MV-4-11 (cell line): ENCODE results near the gene CYP27C1.
"Not testable (repeated sequence)": the region's sequence is repeated elsewhere in the genome, so short reads cannot be mapped to it uniquely, and the experiment has no call there.

Source experiments
- DNase-seq: peaks from one replicate; lab custom pipeline; 2025; lab: John Stamatoyannopoulos, UW

The CYP27C1 gene

DNA sequence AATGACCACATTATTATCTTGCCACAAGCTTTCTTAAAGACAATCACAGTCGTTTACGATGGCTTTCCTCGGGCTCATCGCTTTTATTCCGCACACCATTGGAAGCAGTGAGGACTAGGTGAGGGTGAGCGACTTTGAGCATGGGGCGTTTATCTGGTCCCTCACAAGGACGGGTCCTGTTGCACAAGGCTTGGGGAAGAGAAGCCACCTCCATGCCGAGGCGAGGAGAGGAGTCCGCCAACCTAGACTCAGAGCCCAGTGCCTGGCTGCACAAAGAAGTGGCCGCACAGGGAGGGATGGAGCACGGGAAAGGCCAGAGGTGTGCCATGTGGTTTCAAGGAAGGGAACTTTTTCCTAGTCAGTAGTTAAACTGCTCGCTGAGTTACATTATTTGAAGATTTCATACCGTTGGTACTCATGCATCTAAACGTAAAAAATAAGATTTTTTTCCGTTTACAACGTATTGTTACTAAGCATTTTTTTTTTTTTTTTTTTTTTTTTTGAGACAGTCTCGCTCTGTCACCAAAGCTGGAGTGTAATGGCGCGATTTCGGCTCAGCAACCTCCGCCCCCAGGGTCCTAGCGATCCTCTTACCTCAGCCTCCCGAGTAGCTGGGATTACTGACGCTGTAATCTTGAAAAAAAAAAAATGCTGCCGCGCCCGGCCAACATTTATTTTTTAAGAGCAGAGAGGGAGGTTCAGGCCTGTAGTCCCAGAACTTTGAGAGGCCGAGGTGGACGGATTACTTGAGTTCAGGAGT is 849 bp upstream of the CYP27C1 start:
- DNase-seq: no peak

- no peak for DNase-seq
Observed at GRCh38 chr2:127219171-127220070, 678 bp downstream of the CYP27C1 start.

GRCh38 chr2:127218812-127219170 is 1.3 kb downstream of the CYP27C1 start:
- DNase-seq: no peak

DNA sequence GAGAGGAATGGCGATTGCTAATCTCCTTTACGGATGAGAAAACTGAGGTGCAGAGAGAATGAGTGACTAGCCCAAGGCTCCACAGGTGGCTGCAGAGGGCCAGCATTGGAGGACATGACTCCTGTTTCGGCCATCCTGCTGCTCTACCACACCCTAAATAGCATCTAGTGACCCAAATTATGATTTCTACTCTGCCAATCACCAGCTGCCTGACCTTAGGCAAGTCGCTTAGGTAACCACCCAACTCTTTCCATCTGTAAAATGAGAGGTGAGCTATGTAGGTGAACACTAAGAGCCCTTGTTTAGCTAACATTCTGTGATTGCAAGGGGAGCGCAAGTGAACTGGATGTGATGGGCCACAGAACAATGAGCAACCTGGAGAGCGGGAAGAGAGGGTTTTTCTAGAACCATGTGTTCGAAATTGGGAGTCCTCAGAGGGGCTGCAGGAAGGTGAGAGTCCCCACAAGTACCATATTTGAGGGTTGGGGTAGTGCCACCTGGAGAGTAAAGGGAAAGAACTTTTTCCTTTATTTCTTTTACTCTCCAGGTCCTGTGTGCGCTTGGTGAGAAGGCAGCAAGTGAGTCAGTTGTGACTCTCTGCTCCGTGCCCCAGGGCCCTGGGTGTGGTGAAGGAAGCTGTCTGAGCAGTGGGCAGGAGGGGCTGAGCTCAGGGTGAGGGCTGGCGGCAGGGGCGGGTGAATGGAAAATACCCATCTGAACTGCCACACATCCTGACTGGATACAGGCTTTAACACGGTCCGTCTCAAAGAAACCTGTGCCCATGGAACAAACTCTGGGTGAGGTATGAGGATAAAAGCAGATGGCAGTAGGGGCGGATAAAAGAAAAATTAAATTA is 2.4 kb downstream of the CYP27C1 start:
- DNase-seq: no peak

DNA sequence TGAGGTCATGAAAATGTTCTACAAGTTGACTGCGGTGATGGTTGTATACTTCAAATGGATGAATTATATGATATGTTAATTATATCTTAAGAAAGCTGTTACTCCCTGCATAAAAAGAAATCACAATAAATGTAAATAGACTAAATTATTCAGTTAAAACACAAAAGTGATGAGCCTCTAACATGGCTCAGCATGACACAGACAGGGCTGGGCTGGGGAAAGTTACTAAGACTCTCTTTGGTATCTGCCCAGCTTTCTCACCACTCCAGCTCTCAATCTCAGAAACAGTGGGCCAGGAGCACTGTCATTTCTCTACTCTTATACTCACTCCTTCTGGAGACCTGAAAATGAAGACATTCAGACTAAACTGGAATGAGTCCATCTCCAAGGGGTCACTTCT is 3.5 kb downstream of the CYP27C1 start:
- DNase-seq: no peak

DNA sequence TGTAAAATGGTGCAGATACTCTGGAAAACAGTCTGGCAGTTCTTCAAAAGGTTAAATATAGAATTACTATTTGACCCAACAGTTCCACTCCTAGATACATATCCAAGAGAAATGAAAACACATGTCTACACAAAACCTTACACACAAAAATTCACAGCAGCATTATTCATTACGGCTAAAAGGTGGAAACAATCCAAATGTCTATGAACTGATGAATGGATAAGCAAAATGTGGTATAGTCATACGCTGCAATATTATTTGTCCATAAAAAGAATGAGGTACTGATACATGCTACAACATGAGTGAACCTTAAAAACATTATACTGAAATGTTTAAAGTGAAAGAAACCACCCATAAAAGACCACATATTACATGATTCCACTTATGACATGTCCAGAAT is 4.0 kb downstream of the CYP27C1 start:
- no peak for DNase-seq

GRCh38 chr2:127214201-127214600 is 5.9 kb downstream of the CYP27C1 start:
- not testable (repeated sequence) for DNase-seq

GRCh38 chr2:127208313-127208712 is 11.8 kb downstream of the CYP27C1 start:
- no peak for DNase-seq

DNA sequence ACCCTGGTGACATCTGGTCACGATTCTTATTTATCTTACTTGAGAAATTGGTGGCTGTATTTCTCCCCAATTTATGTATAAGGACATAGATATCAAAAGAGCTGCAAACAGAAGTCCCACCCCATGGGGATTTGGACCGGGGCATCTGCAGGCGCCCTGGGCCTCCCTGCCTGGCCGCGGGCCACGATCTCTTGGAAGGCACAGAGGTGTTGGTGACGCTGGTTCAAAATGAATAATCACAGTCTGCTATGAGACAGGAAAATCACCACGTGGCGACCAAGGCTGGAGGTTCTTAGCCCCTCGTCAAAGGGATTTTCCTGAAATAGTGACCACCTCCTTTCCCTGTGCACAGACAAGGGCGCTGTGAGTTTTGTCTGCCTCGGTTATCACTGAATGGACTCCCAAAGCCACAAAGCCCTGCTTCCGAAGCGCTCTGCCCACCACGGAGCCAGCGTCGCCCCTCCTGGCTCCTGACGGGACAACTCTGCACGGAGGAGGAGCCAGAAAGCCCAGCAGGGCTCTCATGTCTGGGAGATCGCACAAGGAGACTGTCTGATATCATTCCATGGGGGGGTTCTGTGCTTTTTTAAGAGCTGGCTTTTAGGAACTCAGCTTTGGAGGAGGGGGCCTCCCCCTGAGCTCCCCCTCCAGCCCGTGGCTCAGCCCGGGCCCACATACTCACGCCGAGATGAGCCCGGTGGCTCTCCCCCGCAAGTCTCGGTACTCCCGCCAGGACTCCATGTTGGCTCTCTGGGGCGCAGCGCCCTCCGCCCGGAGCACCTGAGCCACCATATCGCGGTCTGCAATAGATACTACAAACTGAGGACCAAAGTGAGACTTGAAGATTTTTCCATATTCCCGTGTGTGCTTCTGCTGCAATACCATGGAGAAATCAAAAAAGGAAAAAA is 14.6 kb downstream of the CYP27C1 start:
- DNase-seq: no peak

- no peak for DNase-seq
Observed at GRCh38 chr2:127201452-127201851, 18.6 kb downstream of the CYP27C1 start.

- no peak for DNase-seq
Observed at GRCh38 chr2:127200962-127201361, 19.1 kb downstream of the CYP27C1 start.

DNA sequence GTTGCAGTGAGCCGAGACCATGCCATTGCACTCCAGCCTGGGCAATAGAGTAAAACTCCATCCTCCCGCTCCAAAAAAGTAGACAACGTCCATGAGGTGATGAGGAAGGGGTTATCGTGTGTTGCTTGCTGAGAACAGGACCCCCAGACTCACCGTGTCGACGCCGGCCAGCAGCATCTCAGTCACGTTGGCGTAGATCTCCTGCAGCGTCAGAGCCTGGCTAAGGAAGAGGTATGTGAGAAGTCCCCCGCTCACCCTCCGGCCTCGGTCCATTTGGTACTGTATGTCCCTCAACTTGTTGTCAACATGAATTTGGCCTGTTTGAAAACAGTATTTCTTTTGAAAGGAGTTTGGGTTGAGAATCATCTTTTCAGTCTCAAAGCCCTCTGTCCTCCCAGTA is 20.9 kb downstream of the CYP27C1 start:
- no peak for DNase-seq

GRCh38 chr2:127197475-127198385 is 22.4 kb downstream of the CYP27C1 start:
- peak; percentile 57 for DNase-seq

DNA sequence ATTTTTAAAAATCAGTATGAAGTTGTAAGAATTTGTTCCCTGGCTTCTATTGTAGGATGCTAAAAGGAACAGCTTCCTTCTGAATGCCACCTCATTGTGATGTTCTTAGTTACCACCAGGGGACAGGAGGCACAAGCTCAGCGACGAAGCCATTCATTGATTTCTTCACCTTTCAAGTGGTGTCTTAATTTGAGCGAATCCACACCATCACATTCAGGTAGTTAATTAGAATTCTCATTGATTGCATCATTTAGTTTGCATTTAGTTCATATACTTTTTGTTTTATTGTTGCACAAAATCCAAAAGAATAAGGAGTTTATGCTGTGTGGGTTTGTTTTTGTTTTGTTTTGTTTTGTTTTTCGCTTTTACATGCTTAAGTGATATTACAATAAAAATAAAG is 23.1 kb downstream of the CYP27C1 start:
- peak; percentile 29 for DNase-seq

GRCh38 chr2:127196549-127196948 is 23.6 kb downstream of the CYP27C1 start:
- DNase-seq: no peak

- DNase-seq: no peak
Observed at GRCh38 chr2:127195140-127196074, 24.7 kb downstream of the CYP27C1 start.

GRCh38 chr2:127194447-127194846 is 25.7 kb downstream of the CYP27C1 start:
- no peak for DNase-seq

DNA sequence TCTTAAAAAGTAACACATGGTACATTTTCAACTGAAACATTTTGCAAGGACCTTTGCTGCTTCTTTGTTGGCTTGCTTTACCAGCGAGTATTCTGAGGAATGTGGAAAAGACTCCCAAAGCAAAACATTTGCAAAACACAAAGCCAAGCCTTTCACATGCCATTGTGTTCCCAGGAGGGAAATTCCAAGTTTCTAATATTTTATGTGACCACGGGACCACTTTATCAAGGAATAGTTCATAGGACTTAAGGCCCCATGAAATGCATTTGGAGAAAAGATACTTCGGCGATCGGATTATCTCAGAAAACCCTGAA is 26.2 kb downstream of the CYP27C1 start:
- no peak for DNase-seq
